GM19351 (cell line): ENCODE measurements around the gene SCO2.

Experiments used
- ATAC-seq: cut with Tn5 transposase; IDR thresholded peaks from one replicate; pipeline ENCODE4 v1.9.1; 2021; ENCODE audit warnings: mild to moderate bottlenecking, moderate library complexity; ENCODE audit not compliant: unreplicated experiment

Gene SCO2

GRCh38 chr22:50525104-50525857, at the start of gene SCO2:
Gene SCO2, minus strand, starts transcription at chr22:50525598. Its CDS starts 1,187 bp downstream, at chr22:50524411.
- ATAC-seq = peak; percentile 34

GRCh38 chr22:50574383-50574755, 49.0 kb upstream of the SCO2 start:
- ATAC-seq = no peak

- no peak for ATAC-seq
These were observed 48.3 kb upstream of the SCO2 start for GRCh38 chr22:50573491-50574382.

GRCh38 chr22:50572965-50573364, 47.6 kb upstream of the SCO2 start:
- ATAC-seq = no peak

- no peak for ATAC-seq
These were observed 46.1 kb upstream of the SCO2 start for GRCh38 chr22:50571264-50572175.

- ATAC-seq = no peak
These were observed 45.5 kb upstream of the SCO2 start for GRCh38 chr22:50570861-50571260.

GRCh38 chr22:50569896-50570535, 44.6 kb upstream of the SCO2 start:
- ATAC-seq = no peak

GRCh38 chr22:50569041-50569459, 43.7 kb upstream of the SCO2 start:
- ATAC-seq = no peak

- ATAC-seq = no peak
These were observed 43.2 kb upstream of the SCO2 start for GRCh38 chr22:50568626-50569025.

GRCh38 chr22:50567721-50568252, 42.4 kb upstream of the SCO2 start:
- ATAC-seq = no peak

- no peak for ATAC-seq
These were observed 38.9 kb upstream of the SCO2 start for GRCh38 chr22:50564289-50564688.

- ATAC-seq = no peak
These were observed 38.2 kb upstream of the SCO2 start for GRCh38 chr22:50563413-50564160.

GRCh38 chr22:50562523-50563412, 37.4 kb upstream of the SCO2 start, which contains the start of gene SYCE3:
Gene SYCE3, minus strand, starts transcription at chr22:50562919. Its CDS starts 6,514 bp downstream, at chr22:50556405.
- peak; percentile 98 for ATAC-seq

- ATAC-seq = no peak
These were observed 36.3 kb upstream of the SCO2 start for GRCh38 chr22:50561401-50562358.

GRCh38 chr22:50560034-50560433, 34.6 kb upstream of the SCO2 start:
- no peak for ATAC-seq

GRCh38 chr22:50556703-50557102, 31.3 kb upstream of the SCO2 start:
- no peak for ATAC-seq

- no peak for ATAC-seq
These were observed 27.9 kb upstream of the SCO2 start for GRCh38 chr22:50553310-50553709.
